Stimulated activated CD4-positive, alpha-beta T cell treated with anti-CD3 and anti-CD28 coated beads, TNF-alpha, amount 100 ng/mL, for 4 hours (primary cell): ENCODE measurements around the gene GREM1.

Source experiments
- DNase-seq, 3 experiments: peaks; one replicate each; pipeline ENCODE4 v3.0.0-alpha.2; 2020; ENCODE audit warnings: low read depth in 3 of 3

GREM1 gene

DNA sequence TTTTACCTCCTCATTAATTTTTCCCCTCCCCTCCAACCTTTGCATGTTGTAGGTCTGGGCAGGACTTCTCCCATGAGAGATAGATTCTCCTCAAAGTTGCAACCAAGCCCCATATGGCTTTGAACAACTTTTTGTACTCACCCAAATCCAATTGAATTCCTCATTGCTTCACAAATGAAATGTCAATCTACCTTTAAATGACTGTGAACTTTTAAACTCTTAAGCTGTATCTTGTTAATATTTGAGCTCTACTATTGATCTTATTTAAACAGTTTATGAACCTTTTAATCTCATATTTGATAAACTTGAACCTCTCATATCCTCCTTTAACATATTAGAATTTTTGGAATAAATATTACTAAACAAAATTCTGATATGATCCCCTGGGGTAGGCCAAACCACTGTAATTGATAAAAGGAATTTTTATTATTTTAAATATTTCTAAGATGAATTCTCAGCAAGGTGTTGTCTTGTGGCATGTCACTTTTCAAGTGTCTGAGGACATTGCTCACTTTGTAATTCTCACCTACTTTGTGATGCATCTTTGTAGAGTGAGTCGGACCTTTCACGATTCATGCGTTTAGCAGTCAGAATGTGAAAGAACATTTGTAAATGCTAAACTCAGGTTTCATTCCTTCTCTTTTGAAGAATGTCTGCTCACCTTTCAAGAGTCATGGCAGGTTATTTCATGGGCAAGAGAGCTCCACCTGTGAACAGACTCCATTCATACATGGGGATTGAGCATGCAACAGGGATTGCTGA is 23.4 kb upstream of the GREM1 start:
- DNase-seq = no peak

DNA sequence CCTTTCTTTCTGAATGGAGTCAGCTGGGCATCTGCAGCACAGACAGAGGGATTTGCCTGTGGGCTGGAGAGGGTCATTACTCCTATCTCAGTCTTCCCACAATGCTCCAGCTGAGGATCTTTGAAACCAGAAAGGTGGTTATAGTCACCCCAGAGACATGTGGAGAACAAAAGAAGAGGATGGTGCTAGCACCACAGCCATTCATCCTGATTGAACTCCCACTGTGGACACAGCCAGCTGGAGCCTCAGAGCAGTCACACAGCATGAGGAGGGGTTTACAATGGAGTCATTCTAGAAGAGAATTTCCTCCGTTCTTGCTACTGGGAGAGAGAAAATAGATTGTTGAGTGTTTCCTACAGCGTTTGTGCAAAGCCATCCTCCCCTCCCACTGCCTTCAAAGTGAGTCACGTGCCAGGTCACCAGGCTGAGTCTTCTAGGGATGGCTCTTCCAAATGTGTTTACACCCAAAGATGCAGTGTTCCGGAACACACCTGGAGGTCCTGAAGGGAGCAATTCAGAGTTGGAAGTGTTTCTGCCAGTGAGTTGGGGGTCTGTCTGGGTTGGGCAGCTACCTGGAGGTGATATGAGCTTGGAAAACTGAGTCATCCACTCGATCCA is 18.9 kb upstream of the GREM1 start:
- DNase-seq = no peak

DNA sequence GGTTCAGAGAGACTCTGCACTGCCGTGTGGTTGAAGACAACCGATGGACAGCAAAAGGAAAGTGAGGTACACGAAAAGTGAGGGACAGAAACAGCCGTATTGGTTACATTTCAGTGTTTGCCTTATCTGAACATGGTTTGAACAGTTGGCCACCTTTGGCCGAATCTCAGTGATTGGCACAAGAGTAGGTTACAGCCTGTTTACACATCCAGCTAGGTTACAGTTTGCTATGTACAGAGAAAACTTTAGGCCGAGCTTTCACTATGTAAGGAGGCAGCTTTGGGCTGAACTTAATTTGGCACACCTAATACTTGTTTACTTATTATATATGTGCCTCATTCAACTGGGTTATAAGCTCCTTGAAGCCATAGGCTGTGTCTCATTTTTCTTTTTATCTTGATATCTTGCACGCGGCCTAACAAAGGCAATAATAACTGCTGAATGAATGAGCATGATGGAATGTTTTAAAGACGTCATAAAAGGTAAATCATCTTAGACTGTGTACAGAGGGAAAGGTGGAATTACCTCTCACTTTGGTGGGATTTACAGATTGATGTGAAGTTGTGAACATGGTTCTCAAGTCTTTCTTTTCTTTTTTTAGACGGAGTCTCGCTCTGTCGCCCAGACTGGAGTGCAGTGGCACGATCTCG is 17.2 kb upstream of the GREM1 start:
- no peak for DNase-seq

DNA sequence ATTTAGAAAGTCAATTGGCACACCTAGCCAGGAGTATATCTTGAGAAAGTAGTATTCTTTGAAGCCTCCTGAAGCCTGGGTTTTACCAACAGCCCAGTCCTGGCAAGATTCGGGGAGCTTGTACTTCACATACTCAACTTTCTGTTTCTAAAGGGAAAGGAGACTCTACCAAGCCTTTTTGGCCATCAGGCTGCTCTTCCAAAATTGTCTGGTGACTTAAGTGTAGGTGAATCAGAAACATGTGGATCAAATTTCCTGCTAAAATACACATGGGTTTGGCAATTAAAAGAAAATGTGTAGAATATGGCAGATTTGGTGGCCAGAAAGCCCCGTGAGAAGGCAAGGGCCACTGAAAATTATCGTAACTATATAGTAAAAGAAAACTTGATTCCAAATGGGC is 15.9 kb upstream of the GREM1 start:
- no peak for DNase-seq

DNA sequence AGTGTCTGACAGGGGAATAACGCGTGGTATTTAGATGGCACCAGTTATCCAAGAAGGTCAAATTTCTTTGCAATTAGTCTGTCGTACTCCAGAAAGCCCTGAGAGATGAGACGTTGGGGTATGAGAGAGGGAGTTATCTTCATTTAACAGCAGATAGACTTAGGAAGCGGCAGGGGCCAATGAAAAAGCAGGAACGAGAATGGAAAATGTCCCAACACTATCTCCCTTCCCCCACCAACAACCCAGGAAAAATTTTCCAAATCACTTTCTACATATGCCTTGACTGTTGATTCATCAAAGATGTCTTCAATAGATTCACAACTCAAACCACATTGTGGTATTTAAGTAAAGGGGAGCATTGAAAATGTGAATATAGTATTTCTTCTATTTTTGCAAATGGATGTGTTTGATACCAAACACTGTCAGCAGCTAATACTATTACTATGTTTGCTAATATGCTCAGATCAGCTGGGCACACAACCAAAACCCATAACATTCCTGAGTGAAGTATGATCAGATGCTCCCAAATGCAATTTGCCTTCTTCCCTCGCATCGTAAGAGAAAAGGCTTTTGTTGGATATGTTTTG is 13.3 kb upstream of the GREM1 start:
- DNase-seq = no peak

DNA sequence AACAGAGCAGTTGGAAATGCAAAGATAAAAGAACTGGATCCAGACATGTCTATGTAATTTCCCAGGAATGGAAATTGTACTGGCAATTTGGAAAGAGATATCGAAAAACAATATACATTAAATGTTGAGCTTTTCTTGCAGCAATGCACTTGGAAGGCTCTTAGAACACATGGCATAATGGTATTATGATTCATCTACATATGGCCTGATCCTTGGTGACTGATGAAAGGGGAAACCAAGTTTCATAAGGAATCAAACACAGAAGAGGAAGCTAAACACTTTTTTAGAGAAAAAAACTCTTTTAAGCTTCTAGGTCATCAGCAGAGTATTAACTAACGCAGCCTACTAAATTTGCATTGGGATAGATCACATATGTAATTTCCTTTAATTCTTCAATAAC is 12.4 kb upstream of the GREM1 start:
- DNase-seq = no peak

DNA sequence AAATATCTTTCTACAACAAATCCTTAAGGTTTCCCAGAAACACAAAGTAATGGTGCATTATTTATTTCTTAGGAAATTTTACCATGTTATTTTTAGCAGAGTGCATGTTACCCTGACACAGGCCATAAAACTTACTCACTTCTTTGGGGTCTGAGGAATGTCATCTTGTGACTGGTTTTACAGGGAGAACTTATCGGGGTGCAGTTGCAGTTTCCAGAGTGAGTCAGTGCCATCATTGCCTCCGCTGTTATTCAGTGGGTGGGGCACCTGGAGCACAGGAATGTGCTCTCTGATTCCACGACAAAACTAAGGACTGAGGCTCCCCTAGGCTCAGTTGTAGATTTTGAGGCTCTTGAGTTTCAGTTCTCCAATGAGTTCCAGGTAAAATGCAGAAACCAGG is 11.1 kb upstream of the GREM1 start:
- no peak for DNase-seq

DNA sequence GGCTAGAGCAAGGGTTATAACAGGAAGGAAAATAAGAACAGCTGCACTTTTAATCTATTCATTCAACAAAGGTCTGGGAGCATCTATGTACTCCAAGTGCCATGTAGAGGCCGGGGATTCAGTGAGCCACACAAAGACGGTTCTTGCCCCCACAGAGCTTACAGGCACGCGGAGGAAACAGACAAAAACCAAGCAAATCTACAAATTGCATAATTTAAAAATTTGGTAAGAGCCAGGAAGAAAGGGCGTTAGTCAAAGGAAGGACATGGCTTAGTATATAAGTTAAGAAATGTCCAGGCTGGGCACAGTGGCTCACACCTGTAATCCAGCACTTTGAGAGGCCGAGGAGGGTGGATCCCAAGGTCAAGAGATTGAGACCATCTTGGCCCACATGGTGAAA is 10.4 kb upstream of the GREM1 start:
- no peak for DNase-seq

DNA sequence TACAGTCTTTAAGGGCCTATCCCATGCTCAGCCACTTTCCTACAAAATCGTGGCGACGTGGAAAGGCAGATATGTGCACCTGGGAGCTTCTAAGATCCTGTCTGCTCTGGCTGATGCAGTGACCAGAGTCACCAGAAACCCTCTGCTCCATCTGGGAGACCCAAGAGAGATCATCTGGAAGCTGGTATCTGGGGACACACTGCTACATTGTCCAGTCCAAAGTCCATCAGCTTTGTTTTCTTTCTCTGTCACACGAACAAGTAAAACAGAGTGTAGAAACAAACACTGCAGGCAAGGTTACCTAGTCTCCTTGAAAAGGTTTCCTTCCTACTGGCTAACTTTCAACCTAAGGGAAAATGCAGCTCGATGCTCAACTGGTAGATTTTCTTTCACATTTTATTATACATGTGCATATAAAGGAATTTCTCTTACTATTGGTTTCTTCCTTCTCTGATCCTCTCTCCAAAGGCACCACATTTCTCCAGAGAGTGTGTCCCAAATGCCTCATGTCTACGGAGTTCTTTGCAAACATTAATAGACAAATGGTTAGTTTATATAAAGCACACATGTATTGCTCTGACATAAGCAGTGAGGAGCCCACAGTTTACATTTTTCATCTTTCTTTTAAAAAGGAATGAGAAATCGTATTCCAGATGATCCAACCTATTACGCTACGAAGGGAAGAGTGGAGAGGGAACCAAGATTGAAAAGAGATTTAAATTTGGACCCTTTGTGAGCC is 8.3 kb upstream of the GREM1 start:
- no peak for DNase-seq

DNA sequence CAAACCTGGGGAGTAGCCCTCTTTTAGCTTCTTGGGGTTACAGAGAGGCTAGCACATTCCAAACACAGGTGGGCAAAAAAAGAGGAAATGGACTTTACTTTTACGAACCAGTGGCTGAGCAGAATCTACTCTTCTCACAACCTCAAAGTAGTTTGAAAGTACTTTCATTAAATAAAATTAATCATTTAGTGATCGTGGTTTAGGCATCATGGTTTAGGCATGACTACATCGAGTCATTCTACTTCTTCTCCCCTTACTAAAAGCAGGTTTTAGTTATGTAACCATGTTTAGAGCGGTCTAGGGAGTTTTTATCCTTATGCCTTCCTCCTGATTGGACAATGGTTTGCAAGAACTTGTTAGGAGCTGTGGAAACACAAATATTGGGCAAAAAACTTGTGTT is 2.5 kb upstream of the GREM1 start:
- no peak for DNase-seq

DNA sequence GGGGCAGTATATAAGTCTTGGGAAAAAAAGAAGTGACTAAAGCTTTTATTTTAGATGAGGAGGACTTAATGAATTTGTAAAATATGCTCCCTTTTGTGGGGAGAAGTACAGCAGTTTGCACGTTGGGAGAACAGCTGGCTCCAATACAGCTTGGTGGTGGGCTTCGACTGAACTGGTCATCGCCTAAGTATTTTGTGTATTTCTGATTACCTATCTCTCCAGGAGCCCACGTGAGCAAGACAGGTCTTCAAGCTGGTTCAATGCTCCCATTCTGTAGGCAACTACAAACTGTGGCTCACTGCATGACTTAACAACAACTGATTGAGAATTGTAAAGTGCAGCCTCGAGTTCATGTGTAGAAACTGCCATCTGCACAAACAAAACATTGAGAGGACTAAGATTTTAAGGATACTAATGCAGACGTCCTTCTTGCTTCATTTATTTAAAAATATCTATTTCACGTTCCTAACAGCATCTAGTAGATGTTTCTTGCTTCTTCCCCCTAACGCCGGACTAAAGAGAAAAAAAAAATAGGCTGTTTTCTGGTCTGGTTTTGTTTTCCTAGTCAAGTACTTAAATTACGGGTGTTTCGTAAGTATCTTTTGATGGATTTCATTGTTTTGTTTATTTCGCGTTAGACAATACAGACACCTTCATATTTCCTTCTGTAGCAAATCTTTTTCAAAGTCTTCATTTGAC is 1.4 kb upstream of the GREM1 start:
- DNase-seq = no peak

DNA sequence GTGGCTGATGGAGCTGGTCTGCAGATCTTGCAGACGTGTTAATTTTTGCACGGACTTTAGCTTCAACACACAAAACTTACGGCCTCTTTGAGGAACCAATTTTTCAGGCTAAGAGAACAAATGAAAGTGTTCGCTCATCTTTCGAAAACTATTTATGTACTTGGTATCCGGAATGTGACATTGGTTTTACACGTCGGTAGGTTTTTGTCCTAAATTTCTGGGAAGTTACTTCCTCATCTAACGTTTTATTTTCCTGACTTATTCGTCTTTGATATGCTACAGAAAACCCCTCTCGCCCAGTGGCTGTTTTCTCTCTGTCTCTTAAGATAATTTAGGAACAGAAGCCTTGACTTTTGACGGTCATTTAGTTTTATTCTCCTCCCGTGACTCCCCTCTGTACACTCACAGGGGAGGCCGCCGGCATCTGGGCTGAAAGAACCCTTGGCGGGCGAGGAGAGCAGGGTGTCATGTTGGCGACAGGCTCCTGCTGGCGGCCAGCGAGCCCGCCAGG is 834 bp upstream of the GREM1 start:
- DNase-seq = no peak

DNA sequence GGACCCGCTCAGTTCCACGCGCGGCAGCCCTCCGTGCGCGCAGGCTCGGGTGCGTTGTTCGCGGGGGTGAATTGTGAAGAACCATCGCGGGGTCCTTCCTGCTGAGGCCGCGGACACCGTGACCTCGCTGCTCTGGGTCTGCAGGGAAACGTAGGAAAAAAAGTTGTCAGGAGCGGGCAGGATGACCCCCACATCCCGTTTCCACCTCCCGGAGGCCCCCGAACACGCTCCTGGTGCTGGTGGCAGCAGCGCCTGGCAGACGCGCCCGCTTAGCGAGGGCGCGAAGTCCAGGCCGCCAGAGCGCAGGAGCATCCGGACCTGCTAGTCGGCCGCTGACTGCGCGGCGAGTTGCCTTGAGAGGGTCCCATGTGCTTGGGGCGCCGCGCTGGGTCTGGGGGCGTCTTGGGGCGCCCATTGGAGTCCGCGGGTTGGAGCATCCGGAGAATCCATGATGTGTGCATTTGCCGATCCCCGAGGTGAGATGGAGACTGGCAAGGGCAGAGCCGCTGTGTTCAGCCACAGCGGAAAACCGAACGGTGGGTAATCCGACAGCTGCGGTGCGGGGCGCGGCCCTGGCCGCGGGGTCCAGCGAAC is 520 bp downstream of the GREM1 start:
- no peak for DNase-seq

DNA sequence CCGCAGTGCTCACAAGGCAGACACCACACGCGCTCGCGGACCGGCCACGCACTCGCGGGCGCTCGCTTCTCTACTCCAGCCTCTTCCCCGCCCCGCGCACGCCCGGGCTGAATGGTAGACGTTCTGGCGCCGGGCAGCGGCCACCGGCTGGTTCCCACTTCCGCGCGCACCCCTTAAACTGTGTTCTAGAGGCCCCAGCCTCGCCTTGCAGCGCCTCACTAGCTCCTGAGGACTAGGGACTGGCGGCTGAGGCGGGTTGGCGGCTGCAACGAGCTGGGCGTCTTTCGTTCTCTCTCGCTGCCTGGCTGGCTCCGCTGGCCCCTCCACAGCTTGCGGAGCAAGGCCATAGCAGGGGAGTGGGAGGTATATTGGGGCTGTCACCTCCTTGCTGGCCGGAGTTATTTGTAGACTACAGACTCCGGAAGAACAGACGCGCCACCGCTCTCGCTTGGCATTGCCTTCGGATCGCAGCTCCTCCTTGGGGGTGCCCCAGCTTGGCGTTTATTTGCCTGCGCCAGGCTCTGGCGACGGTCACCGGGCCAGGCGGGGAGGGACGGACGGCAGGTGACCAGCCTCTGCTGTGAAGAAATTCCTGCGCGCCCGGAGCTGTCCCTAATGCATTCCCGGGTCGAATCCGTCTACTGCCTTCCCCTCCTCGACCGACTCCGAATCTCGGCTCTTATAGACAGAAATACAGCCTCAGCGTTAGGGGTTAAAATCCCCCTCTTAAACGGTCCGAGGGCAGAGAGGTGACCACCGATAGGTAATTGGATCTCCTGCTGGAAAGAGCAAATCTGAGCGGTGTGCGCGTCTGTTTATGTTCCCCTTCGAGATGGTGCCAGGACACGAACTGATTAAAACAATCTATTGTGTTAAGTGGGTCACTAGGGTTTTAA is 1.3 kb downstream of the GREM1 start:
- no peak for DNase-seq

DNA sequence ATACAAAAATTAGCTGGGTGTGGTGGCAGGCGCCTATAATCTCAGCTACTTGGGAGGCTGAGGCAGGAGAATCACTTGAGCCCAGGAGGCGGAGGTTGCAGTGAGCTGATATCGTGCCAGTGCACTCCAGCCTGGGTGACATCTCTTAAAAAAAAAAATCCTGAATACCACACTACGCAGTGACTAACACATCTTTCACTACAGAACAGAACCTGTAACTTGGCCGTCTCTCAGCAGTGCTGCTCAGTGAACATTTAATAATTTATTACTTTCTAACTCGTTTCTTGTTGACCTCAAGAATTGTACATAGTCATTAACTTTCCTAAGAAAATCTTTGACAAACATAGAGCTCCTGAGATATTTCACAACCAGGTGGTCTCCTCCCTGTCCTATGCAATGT is 3.8 kb downstream of the GREM1 start:
- DNase-seq = no peak

DNA sequence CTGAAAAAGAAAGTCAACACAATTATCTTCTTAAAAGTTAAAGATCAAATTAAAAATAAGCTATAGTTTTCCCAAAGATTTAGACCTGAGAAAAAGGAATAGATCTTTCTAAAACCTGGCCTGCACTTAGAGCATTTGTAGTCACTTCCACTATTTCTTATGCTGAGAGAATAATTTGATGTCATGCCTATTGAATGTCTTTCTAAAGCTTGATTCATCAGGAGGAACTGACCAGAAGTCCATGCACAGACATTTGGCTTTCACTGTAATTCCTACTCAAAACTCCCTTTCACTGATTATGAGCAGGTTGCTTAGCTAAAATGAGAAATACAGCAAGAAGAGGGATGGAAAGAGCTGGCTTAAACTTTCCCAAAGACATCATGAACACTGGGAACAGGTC is 4.3 kb downstream of the GREM1 start:
- DNase-seq = no peak

DNA sequence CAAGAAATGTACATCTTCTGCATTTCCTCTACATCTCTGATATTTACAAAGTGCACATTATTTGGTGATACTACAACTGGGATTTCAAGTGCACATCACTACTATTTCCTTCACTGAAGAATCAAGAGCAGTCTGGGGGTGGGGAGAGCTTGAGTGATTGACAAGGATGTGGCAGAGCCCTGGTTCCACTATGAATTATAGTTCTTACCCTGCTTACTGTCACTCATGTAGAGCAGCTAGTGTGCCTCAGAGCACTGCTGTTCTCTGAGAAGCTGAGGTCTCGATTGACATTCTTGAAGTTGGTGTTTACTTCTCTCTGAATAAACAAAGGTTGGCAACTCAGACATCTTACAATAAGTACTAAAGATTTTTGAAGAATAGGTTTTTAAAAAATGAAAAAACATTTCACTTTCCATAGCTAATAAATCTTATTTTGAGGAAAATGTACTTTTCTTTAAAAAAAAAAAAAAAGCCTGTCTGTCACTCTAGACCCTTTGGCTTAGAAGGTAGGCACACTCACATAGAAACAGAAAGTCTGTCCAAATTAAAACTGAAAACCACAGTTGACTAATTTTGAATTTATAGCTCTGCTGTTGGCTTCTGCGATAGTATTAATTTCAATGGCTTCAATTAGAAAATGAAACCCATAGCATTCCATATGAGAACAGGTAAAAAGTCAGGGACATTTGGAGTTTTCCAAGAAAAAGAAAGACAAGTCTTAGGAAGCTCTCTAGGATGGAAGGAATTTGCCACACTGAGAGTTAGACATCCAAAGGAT is 5.6 kb downstream of the GREM1 start:
- no peak for DNase-seq

DNA sequence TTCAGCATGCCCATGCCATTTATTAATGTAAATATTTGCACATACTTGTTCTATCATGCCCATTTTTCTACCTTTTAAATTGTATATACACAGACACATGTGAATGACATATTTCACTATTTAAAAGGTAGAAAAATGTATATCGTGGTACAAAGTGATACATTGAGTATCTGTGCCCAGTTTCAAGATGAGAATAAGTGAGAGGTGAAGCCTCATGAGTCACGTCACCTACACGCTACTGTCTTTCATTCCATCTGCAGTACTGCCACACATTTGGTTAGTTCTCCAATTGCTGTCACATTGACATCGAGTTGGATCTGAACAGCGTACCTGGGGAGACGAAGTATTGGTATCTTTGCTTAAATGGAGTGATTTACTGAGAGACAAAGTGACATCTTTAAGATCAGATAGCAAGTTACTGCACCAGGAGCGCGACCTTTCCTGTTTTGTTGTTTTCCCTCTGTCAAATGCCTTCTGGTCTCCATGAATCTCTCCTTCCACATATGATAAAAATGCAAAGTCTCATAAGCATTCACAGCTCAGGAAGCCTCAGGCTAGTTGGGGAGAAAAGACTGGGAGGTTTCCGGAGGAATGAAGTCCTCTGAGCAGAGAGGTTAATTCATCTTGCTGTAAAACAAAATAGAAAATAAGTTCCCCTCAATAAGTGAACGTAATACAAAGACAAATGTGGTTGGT is 12.0 kb downstream of the GREM1 start:
- no peak for DNase-seq
